Embryonic facial prominence (tissue), 1 donor: ENCODE results near the gene INSM1.

Source experiments
- DNase-seq: peaks from one replicate; pipeline ENCODE4 v3.0.0-alpha.2; 2016; ENCODE audit errors: extremely low spot score

INSM1 gene

DNA sequence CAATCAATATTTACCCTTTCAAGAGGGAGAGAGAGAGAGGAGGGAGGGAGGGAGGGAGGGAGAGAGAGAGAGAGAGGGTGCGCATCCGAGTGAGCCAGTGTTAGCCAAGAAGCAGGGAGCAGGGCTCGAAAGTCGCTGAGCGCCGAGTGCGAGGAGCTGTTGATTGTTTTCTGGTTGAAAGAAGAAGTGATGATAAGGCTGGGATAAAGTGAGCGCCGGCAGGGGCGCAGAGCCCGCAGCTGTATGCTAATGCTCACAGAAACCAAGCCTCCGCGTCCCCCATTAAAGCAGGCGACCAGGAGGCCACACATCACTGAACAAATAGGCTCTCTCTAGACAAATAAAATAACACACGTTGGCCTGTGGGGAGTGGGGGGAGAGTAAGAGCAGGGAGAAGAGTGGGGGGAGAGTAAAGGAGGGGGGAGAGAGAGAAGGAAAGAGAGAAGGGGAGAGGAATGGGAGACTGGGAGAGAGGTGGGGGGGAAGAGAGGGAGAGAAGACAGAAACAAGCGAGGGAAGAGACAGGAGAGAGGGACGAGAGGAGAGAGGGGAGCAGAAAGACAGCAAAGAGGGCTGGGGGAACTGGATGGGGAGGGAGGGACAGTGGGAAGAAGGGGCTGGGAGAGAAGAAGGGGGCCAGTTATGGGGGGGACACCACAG is 5.0 kb upstream of the INSM1 start:
- DNase-seq = peak; percentile 12

GRCh38 chr20:20363434-20363798 is 4.5 kb upstream of the INSM1 start:
- no peak for DNase-seq

- no peak for DNase-seq
Measured at GRCh38 chr20:20363799-20364592, 3.9 kb upstream of the INSM1 start.

DNA sequence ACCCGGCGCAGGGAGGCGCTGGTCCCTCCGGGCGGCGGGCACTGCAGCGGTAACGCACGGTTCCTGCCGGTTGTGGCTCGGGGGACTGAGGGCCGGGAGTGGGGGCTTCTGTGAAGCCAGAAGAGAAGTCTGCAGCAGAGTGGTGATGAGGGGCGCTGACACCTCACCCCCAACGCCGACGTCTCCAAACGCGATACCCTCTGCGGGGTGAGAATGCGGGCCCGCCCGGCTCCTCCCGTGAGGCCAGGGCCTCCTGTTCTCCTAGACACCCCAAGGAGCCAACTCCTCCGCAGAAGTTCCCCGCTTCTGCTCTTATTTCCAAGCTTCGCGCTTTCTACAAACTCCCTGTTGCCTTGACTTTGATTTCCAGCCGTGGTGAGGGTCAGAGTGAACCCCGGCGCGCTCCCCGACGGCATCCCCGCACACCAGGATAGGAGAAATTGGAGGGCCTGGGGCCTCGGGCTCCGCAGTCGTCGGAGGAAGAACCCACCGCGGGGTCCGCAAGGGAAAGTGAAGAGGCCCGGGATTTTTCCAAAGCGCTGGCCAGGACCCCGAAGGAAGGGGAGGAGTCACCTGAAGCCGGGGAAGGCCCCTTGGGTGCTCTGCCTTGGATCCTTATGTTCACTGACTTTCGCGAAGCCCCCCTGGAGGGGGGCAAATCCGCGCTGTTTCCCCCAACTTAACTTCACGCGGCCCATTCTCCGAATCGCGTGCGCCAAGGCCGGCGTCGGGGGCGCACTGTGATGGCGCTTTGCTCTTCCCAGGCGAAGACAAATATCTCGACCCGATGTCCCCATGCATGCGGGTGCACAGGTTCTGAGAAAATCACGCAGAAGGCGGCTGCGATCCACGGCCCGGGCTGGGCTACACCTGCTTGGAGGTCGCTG is 3.1 kb upstream of the INSM1 start:
- DNase-seq = no peak

DNA sequence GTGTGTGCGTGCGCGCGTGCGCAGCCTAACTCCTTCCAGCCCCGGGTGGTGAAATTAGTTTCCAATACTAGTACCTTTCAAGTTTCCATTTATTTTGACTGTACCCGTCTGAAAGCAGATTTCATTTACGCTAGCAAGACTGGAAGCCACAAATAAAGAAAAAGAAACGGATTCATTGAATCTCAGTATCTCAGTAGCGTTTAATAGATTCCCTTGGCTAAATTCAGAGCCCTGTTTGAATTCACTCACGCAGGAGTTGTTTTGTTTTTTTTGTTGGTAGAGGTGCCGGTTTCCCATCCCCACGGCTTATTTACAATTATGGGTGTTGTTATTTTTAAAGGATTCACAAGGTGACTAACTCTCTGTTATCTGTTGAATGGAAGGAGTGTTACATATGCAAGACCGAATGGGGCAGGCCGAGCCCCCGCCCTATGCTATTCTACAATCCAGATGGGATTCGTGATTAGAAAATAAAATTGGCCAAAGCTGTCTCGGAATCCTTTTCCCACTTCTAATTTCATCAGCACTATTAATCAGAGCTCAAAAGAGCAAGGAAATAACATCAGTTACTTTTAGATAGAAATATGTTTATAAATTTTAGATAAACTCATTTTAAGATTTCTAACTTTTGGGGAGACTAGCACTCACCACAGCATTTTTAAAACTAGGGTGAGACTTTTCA is 2.3 kb upstream of the INSM1 start:
- DNase-seq = no peak

GRCh38 chr20:20366551-20366875 is 1.4 kb upstream of the INSM1 start:
- no peak for DNase-seq

- DNase-seq = no peak
Measured at GRCh38 chr20:20366876-20367574, 879 bp upstream of the INSM1 start.

GRCh38 chr20:20368418-20369249 is 730 bp downstream of the INSM1 start:
- DNase-seq = no peak

DNA sequence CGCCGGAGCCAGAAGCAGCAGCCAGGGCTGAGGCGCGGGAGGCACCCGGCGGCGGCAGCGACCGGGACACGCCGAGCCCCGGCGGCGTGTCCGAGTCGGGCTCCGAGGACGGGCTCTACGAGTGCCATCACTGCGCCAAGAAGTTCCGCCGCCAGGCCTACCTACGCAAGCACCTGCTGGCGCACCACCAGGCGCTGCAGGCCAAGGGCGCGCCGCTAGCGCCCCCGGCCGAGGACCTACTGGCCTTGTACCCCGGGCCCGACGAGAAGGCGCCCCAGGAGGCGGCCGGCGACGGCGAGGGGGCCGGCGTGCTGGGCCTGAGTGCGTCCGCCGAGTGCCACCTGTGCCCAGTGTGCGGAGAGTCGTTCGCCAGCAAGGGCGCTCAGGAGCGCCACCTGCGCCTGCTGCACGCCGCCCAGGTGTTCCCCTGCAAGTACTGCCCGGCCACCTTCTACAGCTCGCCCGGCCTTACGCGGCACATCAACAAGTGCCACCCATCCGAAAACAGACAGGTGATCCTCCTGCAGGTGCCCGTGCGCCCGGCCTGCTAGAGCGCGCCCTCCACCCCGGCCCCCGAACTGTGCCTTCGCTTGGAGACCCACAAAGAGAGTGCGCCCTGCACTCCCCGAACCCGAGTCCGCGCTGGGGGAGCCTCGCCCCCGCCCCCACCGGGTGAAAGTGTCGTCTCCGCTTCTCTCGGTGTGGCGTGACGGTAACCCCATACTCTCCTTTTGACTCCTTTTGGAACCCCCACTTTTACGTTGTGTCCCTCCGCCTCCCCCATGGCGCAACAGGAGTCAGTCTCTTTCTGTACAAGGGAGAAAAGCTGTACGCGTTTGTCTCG is 1.6 kb downstream of the INSM1 start:
- DNase-seq = no peak

DNA sequence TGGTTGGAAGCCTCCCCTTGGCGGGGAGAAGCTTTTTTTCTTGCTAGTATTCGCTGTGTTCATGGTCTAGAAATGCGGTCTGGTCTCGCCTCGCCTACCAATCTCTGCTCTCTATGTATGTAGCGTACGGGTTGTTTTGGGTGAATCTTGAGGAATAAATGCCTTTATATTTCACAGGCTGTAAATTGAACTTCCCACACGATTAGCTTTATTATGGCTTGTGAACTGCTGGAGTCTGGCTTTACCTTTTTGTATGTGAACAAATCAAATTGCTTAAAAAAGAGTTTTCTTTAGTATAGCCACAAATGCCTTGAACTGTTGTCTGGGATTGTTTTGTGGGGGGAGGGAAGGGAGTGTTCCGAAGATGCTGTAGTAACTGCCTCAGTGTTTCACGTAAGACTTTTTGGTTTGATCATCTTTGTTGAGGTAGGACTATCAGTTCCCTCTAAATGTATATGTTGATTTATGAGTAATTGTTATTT is 2.2 kb downstream of the INSM1 start:
- DNase-seq = no peak

DNA sequence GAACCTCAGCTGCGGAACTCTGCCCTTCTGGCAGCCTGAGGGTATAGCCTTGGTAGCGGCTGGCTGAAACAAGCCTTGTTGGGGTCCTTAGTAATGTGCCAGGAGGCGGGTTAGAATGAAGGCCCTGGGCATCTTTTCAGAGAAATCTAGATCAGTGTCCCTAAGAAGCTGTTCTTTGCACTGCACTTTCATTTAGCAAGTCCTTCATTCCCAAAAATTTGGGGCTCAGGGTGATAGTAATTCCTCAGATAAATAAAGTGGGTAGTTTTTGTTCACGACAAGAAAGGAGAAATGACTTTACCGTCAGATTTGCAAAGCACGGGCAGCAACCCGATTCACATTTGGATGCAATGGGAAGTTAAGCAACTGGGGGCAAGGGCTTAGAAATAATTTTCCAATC is 3.2 kb downstream of the INSM1 start:
- no peak for DNase-seq

DNA sequence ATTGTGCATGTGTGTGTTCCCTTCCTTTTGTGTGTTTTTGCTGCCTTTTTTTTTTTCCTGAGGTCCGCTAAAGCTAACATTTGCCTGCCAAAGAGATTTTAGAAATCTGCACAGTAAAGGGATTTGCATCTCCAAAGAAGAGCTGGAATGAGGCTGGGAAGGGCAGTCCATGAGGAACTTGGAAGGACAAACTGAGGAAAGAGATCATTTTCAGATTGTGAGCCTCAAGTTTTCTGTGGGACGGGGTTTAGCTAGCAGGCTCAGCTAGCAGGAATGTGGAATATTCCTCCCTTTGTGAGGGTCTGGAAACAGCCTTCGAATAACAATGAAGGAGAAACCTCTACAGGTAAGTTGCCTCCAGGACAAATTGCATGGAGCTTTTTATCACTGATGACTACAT is 3.8 kb downstream of the INSM1 start:
- DNase-seq = no peak

- no peak for DNase-seq
Measured at GRCh38 chr20:20373091-20373571, 5.2 kb downstream of the INSM1 start.

DNA sequence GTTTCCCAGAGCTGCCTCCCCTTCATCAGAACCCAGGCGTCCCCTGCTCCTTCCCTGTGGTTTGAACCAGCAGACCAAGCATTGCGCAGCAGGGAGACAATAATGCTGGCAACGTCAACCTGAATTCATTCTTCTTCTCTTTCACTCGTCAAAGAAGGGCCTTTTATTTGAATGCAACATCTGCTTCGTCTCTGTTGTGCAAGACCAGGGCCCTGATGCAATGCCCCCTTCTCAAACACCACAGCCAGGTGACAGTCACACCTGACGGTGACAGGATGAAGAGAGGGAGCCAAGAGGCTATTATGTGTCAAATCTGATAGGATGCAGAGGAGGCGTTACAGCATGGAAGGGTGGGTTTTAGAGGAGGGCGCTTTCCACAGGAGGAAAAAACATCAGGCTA is 8.0 kb downstream of the INSM1 start:
- no peak for DNase-seq

DNA sequence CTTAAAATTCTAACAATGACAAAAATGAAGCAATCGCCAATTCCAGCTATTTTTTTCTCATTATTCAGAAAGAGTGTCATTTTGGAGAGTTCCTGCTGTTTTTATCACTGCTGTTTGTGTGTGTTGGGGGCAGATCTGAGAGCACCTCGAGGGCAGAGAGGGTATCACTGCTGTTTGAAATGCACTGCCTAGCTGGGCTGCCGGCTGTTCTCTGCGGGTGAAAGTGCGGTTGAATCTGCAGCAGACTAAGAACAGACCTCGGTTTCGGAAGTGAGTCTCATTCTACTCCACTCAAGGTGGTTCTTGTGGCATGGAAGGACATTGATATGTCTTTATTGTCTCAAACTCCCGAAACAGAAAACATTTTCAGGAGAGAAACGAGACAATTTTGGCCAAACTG is 18.3 kb downstream of the INSM1 start:
- no peak for DNase-seq

DNA sequence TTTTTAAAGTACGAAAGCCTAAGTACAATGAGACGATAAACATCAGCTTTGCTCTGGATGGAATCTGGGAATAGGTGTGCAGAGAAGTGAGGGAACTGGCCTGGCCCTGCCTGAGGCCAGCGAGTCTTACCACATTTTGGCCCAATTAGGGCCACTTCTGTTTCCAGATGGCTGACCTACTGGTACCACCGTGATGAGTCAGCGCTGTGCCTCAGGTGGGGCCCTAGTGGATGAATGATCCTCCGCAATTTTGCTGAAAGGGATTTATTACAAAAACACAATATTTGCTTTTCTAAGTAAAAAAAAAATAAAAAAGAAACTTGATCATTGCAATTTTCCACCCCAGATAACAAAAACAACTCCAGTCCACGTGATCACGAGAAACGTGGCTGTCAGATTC is 22.5 kb downstream of the INSM1 start:
- no peak for DNase-seq

DNA sequence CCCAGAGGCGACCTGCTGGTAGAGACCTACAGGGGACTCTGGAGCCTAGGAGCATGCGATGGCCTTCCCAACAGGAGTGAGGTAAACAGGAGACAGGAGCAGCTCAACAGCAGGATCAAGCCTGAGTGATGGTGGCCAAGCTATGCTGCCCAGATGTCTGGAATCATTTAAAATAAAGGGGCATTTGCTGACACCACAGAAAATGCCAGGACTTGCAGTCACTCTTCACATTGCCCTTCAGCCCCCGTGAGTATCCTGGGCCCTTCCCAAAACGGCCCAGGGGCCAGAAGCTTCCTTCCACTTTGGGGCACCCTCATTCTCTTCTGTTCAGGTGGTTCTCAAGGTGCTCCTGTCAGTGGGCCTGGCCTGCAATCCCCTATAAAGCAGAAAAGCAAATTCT is 23.2 kb downstream of the INSM1 start:
- no peak for DNase-seq

GRCh38 chr20:20391766-20392165 is 23.9 kb downstream of the INSM1 start:
- DNase-seq = no peak
